OCI-LY1 (cell line): ENCODE measurements around the gene CACNB2.

Source experiments
- EZH2 ChIP-seq: fragments of 200-600 bp; sonication (generic), shearing (Covaris generic); IDR thresholded peaks from 2 replicates; pipeline ENCODE4 v1.8.0; 2017; ENCODE audit warnings: borderline replicate concordance, mixed run types, mild to moderate bottlenecking, antibody characterized with exemption, low read length, moderate library complexity, mixed read lengths
- TF ChIP-seq, protein P1 (sequence below): fragments of 200-600 bp; sonication (generic), shearing (Covaris generic); IDR thresholded peaks from 2 replicates; pipeline ENCODE4 v1.5.1; 2017; ENCODE audit warnings: mild to moderate bottlenecking, antibody characterized with exemption, low read length, moderate library complexity, mixed read lengths

DNA sequence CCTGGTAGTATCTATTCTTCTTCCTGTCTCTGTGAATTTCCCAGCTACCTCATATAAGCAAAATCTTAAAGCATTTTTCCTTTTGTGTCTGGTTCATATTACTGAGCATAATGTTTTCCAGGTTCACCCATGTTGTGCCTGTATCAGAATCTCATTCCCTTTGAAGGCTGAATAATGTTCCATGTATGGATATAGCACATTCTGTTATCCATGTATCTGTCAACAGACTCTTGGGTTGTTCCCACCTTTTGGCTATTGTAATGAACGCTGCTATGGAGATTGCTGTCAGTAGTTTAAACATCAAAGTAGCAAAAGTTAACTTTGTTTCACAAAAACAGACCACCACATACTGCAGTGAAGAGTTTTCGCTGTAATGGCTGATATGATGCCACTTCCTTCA is 411.2 kb downstream of the CACNB2 start:
- TF ChIP-seq, protein P1, sequence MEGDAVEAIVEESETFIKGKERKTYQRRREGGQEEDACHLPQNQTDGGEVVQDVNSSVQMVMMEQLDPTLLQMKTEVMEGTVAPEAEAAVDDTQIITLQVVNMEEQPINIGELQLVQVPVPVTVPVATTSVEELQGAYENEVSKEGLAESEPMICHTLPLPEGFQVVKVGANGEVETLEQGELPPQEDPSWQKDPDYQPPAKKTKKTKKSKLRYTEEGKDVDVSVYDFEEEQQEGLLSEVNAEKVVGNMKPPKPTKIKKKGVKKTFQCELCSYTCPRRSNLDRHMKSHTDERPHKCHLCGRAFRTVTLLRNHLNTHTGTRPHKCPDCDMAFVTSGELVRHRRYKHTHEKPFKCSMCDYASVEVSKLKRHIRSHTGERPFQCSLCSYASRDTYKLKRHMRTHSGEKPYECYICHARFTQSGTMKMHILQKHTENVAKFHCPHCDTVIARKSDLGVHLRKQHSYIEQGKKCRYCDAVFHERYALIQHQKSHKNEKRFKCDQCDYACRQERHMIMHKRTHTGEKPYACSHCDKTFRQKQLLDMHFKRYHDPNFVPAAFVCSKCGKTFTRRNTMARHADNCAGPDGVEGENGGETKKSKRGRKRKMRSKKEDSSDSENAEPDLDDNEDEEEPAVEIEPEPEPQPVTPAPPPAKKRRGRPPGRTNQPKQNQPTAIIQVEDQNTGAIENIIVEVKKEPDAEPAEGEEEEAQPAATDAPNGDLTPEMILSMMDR: no peak
- no peak for TF ChIP-seq EZH2
